IPS DF 4.7 (cell line): ENCODE measurements around the gene ENTPD1.
"Not testable (repeated sequence)": the region's sequence is repeated elsewhere in the genome, so short reads cannot be mapped to it uniquely, and the experiment has no call there.

Experiments
- DNase-seq: peaks from one replicate; pipeline ENCODE4 v3.0.0-alpha.2; 2013; ENCODE audit warnings: low spot score; ENCODE audit errors: extremely low read depth

Gene ENTPD1

DNA sequence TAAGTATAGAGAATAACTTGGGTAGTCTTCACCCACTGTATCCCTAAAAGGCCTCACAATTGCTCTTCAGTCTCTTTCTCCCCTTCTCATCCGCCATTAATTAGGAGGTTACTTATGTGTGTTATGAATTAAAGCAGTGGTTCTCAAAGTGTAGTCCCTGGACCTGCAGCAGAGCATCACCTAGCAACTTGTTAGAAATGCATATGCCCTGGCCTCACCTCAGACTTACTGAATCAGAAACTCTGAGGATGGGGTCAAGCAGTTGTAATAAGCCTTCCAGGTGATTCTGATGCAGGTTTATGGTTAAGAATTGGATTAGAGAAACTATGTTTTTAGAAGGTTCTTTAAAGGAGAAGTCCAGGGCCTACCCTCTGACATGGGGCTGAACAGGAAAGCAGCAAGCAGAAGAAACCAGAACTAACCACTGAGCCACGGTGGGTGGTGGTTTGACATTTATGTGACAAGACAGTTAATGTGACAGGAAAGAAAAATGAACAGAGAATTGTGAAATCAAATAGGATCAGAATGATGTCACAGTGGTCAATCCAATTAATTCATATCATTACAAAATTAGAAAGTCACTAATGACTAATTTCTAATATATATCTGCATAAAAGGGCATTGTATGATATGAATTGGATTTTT is 37.6 kb downstream of the ENTPD1 start:
- no peak for DNase-seq

DNA sequence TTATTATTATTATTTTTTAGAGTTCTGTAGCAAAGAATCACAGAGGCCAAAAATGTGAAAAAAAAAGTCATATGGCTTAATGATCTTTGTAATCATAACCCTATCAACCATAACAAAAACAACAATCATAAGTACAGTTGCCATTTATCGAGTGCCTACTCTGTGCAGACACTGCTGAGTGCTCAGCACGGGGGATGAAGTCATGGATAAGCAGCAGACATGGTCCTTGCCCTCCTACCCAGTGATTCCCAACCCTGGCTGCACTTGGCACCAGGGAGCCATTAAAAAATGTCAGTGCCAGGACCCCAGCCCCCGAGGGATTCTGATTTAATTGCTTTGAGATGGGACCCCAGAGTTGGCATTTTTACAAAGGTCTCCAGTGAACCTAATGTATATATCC is 38.2 kb downstream of the ENTPD1 start:
- no peak for DNase-seq

DNA sequence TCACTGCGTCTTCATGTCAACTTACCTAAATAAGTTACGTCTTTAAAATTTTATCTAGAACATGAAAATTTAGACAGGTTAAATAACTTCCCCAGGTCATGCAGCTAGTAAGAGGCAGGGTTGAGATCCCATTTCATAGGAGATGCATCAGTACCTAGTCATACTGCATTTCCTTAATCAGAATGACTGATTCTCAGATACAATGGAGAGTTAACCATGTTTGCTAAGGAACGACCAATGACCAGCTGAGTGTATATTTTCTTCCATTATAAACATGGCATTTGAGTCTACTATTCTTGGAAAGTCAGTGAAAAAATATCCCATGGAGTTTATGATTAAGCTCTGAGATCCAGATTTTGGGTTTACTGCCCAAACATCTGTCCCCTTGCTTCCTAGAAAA is 39.6 kb downstream of the ENTPD1 start:
- DNase-seq: no peak

DNA sequence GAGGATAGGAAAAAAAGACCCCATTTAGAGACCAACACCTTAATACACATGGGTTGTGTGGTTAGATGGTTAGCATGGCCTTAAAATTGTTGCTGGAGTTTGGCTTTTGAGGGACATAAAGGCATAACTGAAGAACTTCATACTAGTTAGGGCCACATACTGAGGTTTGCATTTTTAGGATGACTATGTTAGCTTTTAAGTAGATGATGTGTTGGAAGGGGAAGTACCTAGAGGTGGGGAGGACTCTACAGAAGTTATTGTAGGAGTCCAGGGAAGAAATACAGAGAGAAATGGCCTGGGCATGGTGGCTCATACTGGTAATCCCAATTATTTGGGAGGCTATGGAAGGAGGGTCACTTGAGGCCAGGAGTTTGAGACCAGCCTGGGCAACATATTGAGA is 40.5 kb downstream of the ENTPD1 start:
- no peak for DNase-seq

DNA sequence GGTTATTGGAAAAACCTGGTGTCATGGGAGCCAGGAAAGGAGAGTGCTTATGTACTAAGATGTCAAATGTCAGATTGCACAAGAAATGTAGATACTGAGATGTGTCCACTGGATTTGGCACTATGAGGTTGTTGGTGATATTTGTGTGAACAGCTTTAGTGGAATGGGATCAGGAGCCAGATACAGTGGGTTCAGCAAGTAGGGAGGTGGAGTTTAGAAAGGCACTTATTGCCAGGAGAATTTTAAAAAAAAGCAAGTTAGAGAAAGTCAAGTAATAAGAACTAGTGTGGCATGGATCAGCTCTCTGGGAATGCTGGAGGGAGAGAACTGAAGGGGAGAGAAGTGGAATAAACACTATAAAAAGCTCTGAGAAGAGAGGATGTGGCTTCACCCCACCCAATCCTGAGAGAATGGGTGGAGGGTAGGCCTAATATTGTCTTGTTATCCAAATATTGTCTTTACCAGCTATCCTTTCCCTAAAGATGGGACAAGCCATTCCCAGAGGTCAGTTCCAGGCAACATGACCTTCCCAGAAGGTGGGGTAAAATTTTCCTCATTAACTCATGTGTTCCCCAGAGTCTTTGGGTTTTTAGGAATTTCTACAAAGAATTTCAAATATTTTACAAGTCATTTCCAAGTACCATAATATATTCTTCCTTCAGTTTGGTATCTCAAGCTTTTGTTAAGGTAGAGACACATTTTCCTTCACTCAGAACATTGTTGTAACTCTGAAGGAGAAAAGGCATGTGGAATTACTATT is 42.3 kb downstream of the ENTPD1 start:
- DNase-seq: no peak

DNA sequence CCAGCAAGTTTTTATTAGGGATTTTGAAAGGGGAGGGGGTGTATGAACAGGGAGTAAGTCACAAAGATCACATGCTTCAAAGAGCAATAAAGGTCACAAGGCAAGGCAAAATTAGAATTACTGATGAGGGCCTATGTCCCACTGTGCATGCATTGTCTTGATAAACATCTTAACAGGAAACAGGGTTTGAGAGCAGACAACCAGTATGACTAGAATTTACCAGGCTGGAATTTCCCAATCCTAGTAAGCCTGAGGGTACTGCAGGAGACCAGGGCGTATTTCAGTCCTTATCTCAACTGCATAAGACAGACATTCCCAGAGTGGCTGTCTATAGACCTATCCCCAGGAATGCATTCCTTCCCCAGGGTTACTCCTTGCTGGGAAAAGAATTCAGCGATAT is 44.3 kb downstream of the ENTPD1 start:
- DNase-seq: not testable (repeated sequence)

DNA sequence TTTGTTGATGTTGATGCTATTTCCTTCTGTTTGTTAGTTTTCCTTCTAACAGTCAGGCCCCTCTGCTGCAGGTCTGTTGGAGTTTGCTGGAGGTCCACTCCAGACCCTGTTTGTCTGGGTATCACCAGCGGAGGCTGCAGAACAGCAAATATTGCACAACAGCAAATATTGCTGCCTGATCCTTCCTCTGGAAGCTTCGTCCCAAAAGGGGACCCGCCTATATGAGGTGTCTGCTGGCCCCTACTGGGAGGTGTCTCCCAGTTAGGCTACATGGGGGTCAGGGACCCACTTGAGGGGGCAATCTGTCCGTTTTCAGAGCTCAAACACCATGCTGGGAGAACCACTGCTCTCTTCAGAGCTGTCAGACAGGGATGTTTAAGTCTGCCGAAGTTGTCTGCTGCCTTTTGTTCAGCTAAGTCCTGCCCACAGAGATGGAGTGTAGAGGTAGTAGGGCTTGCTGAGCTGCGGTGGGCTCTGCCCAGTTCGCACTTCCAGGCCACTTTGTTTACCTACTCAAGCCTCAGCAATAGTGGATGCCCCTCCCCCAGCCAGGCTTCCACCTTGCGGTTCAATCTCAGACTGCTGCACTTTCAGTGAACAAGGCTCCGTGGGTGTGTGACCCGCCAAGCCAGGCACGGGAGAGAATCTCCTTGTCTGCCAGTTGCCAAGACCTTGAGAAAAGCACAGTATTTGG is 50.9 kb downstream of the ENTPD1 start:
- not testable (repeated sequence) for DNase-seq

DNA sequence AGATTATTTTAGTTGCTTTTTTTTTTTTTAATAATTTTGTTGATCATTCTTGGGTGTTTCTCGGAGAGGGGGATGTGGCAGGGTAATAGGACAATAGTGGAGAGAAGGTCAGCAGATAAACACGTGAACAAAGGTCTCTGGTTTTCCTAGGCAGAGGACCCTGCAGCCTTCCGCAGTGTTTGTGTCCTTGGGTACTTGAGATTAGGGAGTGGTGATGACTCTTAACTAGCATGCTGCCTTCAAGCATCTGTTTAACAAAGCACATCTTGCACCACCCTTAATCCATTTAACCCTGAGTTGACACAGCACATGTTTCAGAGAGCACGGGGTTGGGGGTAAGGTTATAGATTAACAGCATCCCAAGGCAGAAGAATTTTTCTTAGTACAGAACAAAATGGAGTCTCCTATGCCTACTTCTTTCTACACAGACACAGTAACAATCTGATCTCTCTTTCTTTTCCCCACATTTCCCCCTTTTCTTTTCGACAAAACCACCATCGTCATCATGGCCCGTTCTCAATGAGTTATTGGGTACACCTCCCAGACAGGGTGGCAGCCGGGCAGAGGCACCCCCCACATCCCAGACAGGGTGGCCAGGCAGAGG is 52.8 kb downstream of the ENTPD1 start:
- not testable (repeated sequence) for DNase-seq

DNA sequence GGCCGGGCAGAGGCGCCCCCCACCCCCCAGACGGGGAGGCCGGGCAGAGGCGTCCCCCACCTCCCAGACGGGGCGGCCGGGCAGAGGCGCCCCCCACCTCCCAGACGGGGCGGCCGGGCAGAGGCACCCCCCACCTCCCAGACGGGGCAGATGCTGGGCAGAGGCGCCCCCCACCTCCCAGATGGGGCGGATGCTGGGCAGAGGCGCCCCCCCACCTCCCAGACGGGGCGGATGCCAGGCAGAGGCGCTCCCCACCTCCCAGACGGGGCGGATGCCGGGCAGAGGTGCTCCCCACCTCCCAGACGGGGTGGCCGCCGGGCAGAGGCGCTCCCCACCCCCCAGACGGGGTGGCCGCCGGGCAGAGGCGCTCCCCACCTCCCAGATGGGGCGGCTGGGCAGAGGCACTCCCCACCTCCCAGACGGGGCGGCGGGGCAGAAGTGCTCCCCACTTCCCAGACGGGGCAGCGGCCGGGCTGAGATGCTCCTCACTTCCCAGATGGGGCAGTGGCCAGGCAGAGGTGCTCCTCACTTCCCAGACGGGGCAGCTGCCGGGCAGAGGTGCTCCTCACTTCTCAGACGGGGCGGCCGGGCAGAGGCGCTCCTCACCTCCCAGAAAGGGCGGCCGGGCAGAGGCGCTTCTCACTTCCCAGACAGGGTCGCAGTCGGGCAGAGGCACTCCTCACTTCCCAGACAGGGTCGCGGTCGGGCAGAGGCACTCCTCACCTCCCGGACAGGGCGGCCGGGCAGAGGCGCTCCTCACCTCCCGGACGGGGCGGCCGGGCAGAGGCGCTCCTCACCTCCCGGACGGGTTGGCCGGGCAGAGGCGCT is 53.6 kb downstream of the ENTPD1 start:
- DNase-seq: no peak

DNA sequence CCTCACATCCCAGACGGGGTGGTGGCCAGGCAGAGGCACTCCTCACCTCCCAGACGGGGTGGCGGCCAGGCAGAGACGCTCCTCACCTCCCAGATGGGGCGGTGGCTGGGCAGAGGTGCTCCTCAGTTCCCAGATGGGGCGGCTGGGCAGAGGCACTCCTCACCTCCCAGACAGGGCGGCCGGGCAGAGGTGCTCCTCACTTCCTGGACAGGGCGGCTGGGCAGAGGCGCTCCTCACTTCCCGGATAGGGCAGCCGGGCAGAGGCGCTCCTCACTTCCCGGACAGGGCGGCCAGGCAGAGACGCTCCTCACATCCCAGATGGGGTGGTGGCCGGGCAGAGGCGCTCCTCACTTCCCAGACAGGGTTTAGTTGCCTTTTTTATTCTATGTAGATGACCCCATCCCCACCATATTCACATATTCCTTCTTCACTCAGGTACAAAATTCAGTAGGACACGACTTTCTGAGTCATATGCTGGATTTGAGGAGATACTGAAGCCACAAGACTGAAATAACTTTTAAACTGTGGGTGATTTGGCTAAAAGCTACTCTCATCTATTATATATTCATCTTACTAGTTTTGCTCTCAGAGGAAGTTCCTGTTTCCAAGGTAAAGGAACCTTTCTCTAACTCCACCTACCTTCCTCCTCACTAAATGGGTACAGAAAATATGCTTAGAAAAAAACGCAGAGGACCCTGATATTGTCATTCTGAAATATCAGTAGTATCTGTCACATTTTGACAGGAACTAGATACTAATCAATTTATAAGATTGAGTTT is 54.4 kb downstream of the ENTPD1 start:
- no peak for DNase-seq

DNA sequence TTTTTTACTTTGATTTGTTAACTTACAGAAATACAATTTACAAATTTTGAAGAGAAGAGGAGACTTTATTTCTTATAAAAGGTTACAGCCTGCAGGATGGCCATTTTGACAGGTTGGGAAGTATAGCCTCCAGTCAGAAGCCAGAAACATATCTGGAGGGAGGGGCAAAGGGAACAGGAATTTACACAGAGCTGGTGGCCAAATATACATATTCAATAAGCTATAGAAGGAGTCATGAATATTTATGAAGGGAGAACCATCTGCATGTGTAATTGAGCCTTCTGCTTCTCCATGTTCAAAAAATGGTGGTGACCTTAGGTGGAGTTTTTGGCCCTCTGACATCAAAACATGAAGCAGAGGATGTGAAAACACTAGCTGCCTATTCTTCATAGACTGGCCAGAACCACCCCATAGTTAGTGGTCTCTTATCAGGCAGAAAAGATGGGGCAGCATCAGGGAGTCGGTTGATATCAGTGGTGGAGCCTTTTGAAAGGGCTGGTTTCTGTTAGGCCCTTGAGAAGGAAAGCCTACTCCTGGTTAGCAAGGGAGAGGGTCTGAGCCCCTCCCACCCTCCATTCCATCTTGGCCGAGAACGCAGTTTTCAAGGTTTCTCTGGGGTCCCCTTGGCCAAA is 57.2 kb downstream of the ENTPD1 start:
- DNase-seq: no peak

DNA sequence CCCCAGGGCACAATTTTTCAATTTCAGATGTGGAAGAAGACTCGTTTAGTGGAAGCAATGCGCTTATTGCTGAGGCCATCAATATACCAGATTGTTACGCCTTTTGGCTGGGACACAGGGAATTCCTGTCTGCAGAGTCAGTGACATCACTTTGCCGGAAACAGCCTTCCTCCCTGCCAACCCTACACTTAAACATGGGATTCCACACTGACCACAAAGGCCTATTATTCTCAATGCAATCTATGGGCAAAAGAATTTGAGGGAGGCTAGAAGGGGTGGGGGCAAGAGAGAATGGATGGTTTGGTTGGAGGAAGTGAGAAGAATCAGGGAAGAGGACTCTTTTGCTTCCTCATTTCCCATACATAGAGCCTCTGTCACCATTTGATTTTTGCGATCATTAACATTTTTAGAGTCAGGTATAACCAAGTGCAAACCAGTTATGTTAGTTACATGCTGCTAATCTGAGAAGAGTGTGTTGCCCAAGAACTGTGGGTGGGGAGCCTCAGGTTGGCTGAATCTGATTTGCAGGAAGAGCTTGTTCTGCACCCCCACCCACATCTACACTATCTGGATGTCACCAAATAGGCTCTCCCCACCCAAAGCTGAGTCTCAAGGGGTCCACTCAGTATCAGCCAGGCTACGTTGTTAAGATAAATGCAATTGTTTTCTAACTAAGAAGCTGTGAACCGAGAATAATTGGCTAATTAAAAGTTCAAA is 58.2 kb downstream of the ENTPD1 start:
- no peak for DNase-seq

DNA sequence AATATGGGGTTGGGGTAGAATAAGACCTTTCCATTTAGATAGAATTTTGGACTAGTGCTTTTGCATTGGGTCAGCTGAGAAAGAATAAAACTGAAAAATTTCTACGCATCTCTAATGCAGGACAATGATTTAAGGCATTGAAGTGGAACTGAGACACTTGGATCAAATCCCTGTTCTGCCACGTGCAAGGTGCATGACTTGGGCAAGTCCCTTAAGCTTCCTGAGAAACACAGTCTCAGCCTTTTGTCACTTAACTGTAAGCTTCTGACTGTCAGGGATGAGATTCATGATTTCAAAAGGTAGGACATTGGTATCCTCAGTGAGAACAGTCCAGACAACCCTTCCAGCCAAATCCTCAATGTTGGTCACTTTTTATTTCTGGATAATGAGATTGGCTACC is 59.2 kb downstream of the ENTPD1 start:
- DNase-seq: no peak

DNA sequence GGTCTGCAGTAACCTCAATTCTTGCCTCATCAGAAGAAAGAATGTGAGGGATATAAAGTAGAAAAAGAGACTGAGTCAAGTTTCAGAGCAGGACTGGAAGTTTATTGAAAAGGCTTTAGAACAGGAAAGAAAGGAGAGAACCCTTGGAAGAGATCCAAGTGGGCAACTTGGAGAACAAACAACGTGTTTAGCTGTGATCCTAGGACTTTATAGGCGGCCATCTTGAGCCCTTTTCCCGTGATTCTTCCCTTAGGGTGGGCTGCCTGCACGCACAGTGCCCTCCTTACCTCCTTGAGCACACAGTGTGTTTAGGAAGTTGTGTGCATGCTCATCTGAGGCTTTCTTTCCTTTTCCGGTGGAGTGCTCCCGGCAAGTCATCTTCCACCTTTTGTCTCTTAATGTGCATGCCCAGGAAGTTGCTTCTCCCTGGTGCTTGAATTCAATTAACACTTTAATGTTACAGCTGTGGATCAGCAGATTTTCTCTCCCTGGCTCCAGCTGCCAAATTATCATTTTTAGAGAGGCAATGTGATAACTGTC is 59.8 kb downstream of the ENTPD1 start:
- no peak for DNase-seq

DNA sequence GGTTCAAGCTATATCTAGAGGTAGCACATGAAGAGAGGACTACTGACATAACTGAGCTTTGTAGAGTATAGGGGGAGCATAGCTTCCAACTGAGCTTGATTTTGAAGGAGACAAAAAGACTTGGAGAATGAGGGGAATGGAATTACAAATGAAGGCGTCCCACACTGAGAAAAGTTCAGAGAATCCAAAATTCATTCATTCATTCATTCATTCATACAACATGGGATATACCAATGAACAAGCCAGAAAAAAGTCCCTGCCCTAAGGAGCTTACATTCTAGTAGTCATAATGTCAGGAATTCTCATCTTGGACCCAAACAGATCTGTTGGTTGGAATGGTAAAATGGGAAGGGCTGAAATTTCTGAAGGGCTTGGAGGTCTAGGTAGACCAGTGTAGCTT is 62.0 kb downstream of the ENTPD1 start:
- no peak for DNase-seq

DNA sequence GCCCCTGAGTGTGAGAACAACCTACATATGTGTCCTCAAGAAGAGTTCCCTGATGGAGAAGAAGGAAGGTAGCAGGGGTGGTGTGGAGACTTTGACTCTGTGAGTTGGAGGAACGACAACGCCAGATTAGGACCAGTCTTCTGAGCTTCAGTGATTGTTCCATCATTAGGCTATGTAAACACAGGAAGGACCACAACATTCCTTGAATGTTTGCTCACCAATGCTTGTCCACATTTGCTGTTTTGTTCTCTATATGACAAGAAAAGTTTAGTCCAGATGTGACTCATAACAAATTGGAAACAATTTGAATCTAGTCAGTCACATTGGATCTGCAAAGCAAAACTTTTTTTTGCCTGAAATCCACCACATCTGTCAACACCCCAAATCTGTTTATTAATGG is 62.7 kb downstream of the ENTPD1 start:
- no peak for DNase-seq

DNA sequence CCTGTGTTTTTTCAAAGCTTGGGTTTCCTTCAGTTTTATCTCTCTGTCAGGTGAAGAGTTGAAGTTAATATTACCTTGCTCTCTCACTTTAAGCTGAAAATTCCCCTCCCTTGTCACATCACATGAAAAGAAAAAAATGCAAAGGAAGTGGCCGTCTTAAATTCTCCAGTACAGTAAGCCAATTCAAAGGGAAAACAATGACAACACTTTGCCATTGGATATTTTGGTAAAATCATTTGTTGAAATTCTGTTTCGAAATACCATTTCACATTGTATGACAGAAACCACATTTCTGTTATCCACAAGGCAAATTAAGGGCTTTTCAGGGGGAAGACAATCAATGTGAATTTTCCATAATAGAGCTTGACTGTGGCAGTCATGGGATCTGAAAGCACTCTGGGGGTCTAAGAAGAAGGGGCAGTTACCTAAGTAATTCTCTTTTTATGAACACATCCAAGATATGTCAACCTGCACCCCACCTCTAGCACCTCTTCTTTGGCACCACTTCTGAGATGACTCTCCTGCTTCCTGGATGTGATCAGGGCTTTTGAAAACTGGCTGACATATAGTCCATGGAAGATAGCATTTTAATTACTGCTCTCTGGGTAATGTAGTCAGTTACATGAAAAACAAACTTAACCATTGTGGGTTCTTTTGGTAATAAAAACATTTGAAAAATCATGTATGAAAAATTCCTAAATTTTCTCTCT is 63.8 kb downstream of the ENTPD1 start:
- DNase-seq: no peak

DNA sequence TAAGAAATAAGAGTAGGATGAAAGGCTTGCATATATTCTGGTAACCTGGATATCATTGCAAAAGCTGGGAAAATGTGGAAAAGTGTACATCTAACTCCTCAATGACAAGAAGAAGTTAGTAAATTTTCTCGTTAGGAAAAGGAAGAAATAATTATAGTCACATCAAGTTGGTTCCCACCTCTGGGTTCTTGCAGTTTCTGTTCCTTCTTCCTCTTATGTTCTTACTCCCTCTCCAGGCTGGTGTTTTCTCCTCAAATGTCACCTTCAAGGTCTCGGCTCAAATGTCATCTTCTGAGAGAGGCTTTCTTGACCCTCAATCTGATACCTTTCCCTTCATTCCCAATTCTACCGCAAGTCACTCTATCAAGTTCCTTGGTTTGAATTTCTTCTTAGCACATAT is 64.4 kb downstream of the ENTPD1 start:
- no peak for DNase-seq

DNA sequence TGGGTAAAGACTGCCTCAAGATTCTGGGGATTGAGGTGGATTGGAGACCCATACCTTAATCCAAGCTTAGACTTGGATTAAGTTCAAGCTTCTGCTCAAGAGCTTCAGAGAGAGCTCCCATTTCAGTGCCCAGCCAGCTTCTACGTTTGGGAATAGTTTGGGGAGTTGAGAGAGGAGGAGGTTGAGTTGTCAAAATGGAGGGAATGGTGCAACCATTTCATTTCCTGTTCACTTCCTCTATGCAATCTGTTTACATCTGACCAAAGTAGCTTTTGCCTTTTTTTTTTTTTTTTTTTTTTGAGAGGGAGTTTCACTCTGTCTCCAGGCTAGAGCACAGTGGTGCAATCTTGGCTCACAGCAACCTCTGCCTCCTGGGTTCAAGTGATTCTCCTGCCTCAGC is 65.8 kb downstream of the ENTPD1 start:
- no peak for DNase-seq
